IPS-18c (cell line): Measurements from ENCODE around the gene RRBP1.

ENCODE experiments used
- H3K4me3 ChIP-seq: 2 replicates; pipeline ENCODE4 v1.7.0; 2013; ENCODE audit warnings: low read depth, mild to moderate bottlenecking, low read length, moderate library complexity; ENCODE audit not compliant: insufficient read depth
- H3K9me3 ChIP-seq: one replicate; pipeline ENCODE4 v1.6.1; 2013; ENCODE audit warnings: mild to moderate bottlenecking, low read length, moderate library complexity; ENCODE audit not compliant: control insufficient read depth, insufficient read depth

RRBP1 gene

DNA sequence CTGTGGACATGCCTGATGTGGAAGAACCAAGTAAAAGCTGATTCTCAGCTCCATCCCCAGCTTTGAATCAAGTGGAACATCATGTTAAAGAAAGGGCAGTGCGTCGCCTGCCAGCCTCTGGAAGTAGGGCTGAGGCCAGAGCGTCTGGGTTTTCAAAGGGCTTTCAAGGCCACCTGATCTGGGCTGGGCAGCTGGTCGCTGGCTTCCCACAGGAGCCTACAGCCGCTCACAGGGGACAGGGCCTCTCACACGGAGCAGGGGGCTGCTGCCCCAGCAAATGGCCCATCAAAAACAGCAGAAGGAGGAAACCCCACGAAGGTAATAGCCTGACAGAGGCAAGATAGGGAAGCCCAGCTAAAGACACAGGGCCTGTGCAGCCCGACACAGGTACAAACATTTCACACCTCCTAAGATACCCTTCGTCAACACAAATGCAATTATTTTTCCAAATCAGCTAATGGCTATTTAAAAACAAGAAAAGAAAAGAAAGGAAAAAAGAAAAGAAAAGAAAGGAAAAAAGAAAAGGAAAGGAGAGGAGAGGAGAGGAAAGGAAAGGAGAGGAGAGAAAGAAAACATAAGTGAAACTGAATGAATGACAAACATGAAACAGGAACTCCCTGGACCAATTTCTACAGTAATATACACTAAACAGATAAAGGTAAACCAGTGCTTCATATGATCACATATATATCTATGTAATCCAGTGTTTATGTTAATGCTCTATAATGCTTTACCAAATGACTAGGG, 24.8 kb downstream of the RRBP1 start:
- Histone ChIP-seq H3K4me3 (no peak overlapping the region), H3K9me3 (peaks cover 2% of the 10 kb centered on the region)

DNA sequence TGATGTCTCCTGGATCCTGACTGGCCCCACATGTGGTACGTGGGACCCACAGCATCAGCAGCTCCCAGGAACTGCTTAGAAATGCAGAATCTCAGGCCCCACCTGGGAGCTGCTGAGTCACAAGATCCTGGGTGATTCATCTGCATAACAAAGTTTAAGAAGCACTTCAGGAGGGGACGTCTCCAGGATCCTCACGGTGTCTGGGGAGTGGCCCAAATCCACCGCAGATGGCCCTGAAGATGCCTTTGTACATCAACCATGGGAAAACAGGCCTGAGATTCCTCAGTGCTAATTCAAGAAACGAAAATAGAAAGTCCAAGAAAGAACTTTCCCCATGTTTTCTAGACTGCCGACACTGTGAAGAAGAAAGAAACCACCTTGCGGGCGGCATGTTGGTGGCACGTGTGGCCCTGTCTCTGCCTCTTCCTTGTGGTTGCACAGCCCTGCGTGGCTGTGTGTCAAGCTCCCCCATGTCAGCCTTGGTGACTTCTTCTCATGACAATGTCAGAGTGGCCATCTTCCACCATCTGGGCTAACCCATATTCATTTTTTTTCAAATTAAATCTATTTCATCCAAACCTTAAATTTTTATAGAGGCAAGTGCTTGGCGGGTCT, 26.1 kb downstream of the RRBP1 start:
- H3K9me3 ChIP-seq = peaks cover 2% of the 10 kb centered on the region
- H3K4me3 ChIP-seq = no peak overlapping the region

DNA sequence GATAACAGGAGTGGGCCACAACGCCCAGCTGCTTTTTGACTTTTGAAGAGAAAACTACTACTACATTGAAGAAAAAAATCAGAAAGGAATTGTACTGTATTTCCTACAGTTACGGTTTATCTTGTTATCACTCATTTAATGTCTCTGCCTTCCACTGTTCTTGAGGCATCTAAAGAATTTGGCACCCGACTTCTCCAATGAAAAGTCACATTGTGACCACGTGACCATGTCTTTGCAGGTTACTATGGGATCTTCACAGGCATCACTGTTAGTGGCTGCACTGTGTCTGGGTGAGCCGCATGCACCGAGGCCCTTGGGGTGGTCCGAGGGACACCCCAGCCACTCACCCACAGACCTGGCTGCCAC, 26.8 kb downstream of the RRBP1 start:
- peaks cover 2% of the 10 kb centered on the region for H3K9me3 ChIP-seq
- no peak overlapping the region for H3K4me3 ChIP-seq

DNA sequence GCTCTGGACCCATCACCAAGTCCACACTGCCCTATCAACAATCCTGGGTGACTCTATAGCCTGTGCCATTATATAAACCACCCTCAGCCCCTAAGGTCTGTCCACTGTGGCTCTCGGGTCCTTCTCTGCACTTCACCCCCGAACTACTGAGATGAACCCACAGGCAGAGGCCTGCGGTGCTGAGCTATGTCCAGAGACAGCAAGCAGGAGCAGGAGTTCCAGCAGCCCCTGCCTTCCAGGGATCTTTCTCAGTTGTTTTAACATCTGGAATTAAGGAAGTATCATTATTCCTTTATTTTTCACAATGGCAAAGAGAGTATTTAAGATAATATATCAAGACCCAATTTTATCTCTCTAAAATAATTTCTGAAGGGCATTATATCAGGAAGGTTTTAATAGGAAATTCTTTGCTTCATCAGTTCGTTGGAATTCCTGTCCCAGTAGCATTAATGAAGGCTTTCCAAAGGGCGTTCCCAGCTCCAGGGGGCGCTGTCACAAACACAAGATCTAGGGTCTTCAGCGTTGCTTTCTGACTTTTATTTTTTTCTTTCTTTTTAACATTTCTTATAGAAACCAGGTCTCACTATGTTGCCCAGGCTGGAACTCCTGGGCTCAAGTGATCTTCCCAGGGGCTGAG, 27.3 kb downstream of the RRBP1 start:
- Histone ChIP-seq H3K4me3 (no peak overlapping the region), H3K9me3 (peaks cover 2% of the 10 kb centered on the region)

- Histone ChIP-seq H3K9me3 (peaks cover 2% of the 10 kb centered on the region), H3K4me3 (no peak overlapping the region)
Measured at GRCh38 chr20:17653835-17654648, 28.0 kb downstream of the RRBP1 start.

DNA sequence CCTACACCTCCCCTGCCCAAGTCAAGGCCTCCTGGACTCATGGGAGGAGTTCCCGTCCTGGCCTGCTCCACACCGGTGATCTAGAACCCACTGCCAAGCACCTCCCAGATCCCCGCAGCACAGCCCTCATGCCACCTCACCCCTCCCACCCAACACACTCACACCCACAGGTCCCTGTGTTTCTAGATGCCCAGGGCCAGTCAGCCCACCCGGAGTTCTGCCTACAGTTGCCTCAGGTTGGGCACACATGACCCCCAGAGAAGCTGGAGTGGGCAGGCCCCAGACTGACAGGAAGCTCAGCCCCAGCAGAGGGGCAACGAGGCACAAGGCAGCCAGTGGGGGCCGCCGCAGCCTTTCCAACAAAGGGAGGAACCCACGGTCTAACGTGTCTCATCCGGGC, 29.6 kb downstream of the RRBP1 start:
- H3K4me3 ChIP-seq = no peak overlapping the region
- H3K9me3 ChIP-seq = no peaks in the 10 kb centered on the region

- no peaks in the 10 kb centered on the region for H3K9me3 ChIP-seq
- H3K4me3 ChIP-seq = no peak overlapping the region
Measured at GRCh38 chr20:17651760-17652388, 30.2 kb downstream of the RRBP1 start.

DNA sequence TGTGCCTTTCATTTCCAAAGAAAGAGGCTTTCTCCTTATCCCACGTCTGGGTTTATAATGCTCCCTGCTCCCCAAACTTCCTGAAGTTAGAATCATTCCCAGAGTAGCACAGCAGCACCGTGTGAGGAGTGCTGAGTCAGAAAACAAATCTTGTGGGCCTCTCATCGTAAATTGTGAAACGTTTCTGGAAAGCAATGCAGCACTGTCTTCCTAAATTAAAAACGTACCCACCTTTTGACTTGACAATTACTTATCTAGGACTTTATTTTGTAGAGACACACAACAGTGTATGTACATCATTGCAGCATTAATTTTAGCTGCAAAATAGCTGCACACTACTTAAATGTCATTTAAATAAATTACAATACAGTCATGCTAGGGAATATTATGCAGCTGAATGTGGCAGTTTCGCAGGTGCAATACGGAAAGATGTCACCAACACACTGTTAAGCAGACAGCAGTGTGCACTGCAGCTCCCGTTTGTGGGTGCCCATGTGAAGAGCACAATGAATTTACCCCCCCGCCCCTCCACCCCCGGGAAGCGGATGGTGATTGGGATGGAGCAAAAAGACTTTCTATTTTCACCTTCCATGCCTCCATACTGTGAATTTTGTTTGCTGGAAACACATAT, 30.8 kb downstream of the RRBP1 start:
- Histone ChIP-seq H3K4me3 (no peak overlapping the region), H3K9me3 (no peaks in the 10 kb centered on the region)

- H3K4me3 ChIP-seq = no peak overlapping the region
- no peaks in the 10 kb centered on the region for H3K9me3 ChIP-seq
Measured at GRCh38 chr20:17650301-17651128, 31.5 kb downstream of the RRBP1 start.

DNA sequence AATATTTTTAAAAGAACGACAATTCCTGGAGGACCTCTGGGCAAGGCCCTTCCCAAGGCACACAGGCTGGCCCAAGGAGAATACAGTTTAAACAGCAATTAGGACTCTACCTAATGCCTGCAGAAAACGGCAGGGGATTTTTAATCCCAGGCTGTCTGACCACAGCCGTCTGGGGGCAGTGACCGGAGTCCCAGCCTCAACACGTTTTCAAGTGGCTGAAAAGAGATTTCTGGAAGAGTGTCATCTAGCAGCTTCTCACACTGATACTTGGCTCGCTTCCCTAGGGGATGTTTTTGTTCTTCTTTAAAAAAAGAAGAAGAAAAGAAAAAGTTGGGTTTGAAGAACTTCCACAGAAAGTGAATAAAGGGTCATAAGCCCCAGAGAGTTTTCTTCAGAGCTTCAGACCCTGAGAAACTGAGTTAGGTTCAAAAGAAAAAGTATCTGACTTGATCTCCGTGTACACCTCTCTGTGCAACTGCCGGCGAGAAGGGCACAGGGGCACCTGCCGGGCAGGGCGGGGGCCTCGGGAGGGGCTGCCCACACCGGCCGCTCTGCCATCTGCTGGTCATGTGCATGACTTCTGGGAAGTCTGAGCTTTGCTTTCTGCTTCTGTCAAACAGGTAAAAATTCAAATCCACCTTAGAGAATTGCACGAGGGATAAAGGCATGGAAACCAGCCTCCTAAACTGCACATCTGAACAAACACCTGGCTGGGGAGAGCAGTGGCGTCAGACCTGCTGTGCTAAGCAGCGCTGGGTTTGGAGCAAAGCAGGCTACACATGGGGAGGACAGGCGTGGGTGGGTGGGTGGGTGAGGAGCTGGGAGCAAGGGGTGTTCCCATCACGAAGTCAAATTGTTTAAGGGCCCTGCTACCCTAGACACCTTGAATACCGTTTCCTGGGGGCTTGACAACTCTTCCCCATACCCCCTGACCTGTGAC, 33.0 kb downstream of the RRBP1 start:
- Histone ChIP-seq H3K9me3 (no peaks in the 10 kb centered on the region), H3K4me3 (no peak overlapping the region)

DNA sequence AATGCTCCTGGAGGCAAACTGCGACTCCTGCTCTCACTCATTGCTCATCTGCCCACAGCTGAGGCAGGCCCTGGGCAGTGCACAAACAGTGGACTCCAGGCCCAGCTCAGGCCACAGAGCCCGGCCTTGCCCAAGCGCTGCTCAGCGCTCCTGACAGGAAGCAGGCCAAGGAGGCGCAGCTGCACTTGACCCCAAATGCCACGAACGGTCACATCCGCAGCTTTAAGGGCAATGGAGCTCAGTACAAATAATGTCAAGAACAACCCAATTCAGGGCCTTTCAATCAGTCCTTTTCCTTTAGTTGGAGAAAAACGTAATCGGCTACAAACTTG, 33.8 kb downstream of the RRBP1 start:
- H3K4me3 ChIP-seq = no peak overlapping the region
- no peaks in the 10 kb centered on the region for H3K9me3 ChIP-seq

GRCh38 chr20:17647391-17648314, 34.4 kb downstream of the RRBP1 start:
- Histone ChIP-seq H3K4me3 (no peak overlapping the region), H3K9me3 (no peaks in the 10 kb centered on the region)

GRCh38 chr20:17646961-17647301, 35.1 kb downstream of the RRBP1 start:
- no peak overlapping the region for H3K4me3 ChIP-seq
- H3K9me3 ChIP-seq = no peaks in the 10 kb centered on the region

DNA sequence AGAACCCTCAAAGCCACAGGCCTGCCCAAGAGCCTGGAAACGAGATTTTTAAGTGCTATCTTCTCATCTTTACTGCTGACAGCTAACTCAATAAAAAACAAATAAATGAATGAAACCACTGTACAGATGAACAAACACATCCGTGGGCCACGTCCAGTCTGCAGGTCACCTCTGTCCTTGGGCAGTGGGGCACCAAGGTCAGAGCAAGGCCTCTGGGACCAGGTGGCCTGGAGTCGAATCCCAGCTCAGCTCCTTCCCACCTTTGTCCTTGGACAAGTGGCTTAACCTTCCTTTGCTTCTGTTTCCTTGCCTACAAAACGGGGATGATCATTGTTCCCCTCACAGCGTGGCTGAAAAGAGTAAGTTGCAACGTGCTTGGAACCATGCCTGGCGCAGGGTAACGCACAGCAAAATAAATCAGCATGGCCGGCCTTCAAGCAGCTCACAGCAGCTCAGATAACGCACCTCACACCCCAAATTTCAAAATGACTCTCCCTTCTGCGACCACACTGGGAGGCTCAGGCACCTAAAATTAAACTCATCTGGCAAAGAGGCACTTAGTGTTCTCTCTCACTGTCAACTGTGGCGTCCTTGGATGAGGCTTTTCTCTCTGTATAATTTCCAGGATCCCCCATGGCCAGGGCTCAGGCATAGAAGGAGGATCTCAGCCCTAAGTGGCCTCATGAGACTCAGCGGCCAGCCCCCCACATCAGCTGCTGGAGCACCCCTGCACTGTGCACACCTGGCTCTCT, 35.7 kb downstream of the RRBP1 start:
- H3K9me3 ChIP-seq = no peaks in the 10 kb centered on the region
- no peak overlapping the region for H3K4me3 ChIP-seq
